GM12864 (cell line): Measurements from ENCODE around the gene LGMN.

Source experiments
- DNase-seq: peaks from one replicate; pipeline ENCODE4 v3.0.0-alpha.2; 2011; ENCODE audit warnings: low read depth
- H3K4me3 ChIP-seq: 2 replicates; pipeline ENCODE4 v1.5.1; 2011; ENCODE audit warnings: mild to moderate bottlenecking, low read depth, low read length, control low read depth
- TF ChIP-seq, protein P1 (sequence below): IDR thresholded peaks from 2 replicates; pipeline ENCODE4 v1.5.1; 2011; ENCODE audit warnings: low read depth, mild to moderate bottlenecking, moderate library complexity, low read length, control low read depth, inconsistent platforms; ENCODE audit errors: missing control alignments

The LGMN gene

DNA sequence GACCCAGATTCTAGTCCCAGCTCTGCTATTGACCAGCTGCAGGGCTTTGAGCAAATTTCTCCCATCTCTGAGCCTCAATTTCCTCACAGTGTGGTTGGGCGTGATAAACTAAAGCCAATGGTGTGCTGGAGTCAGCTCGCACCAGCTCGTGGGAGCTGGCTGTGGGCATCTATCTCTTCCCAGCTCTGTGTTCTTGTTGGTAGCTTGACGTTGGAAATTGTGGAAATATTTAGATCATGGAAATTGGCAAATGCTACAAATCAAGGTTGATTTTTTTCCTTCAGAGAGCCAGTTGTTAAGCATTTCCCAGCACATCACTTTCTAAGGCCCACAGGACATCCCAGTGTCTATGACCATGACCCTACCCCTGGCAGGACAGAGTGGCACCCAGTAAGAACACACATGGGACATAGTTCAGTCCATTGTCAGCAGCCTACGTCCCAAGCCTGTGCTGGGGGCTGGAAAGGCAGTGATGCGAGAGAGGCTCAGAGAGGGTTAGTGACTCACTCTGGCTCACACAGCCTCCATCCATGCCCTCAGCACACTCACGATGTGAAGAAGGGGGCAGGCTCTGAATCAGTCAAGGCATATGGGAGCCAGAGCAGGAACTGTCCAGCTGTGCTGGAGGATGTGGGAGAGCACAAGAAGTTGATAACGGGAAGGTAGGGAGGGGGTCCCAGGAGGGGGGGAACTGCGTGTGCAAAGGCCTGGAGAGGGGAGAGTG, 77.6 kb downstream of the LGMN start:
- TF ChIP-seq, protein P1, sequence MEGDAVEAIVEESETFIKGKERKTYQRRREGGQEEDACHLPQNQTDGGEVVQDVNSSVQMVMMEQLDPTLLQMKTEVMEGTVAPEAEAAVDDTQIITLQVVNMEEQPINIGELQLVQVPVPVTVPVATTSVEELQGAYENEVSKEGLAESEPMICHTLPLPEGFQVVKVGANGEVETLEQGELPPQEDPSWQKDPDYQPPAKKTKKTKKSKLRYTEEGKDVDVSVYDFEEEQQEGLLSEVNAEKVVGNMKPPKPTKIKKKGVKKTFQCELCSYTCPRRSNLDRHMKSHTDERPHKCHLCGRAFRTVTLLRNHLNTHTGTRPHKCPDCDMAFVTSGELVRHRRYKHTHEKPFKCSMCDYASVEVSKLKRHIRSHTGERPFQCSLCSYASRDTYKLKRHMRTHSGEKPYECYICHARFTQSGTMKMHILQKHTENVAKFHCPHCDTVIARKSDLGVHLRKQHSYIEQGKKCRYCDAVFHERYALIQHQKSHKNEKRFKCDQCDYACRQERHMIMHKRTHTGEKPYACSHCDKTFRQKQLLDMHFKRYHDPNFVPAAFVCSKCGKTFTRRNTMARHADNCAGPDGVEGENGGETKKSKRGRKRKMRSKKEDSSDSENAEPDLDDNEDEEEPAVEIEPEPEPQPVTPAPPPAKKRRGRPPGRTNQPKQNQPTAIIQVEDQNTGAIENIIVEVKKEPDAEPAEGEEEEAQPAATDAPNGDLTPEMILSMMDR = no peak
- no peak for DNase-seq
- no peak overlapping the region for H3K4me3 ChIP-seq

DNA sequence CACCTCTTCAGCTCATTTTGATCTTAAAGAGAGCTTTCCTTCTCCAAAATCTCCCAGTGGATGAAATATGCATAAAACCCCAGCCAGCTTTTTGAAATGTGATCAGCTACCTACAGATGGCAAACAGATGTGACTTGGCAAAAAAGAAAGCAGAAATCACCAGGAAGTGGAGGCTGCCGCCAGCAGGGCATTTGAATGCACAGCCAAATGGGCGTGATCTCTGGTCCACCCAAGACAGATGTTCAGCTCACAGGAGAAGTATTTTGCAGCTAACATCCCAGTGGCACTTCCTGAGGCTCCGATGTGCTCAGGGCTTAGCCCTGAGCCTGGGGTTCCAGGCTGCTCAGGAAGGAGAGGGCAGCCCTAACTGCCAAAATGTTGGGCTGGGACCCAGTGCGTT, 78.3 kb downstream of the LGMN start:
- no peak for DNase-seq
- TF ChIP-seq, protein P1 = peak; percentile 29
- no peak overlapping the region for H3K4me3 ChIP-seq

DNA sequence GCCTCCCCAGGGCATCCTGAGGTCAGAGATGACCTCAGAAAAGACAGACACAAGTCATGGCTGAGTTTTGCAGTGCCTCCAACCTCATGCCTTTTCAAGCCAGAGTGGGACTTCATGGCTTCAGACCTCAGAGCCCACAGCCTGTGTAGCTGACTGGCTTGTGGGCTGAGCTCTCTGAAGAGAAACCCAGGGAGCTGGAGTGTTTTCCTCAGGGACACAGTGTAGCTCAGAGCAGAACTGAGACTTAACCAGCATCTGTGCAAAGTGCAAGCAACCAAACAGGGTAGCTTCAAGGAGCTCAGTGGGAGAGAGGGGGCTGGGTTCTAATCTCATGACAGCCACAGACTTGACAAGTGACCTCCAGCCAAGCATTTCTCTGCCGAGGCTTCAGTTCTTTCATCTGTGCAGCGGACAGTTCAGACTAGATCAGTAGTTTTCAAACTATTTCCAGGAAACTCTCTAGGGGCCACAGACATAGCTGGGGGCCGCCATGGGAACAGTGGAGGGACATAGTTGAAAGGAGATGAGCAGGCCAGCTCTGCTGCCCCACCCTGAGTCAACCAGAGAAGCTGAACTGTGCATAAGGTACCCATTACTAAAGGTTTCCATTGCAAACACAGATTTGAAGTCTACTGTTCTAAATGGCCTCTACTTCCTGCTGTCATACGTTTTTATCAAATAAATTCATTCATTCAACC, 80.0 kb downstream of the LGMN start:
- DNase-seq = no peak
- TF ChIP-seq, protein P1 = no peak
- no peak overlapping the region for H3K4me3 ChIP-seq

DNA sequence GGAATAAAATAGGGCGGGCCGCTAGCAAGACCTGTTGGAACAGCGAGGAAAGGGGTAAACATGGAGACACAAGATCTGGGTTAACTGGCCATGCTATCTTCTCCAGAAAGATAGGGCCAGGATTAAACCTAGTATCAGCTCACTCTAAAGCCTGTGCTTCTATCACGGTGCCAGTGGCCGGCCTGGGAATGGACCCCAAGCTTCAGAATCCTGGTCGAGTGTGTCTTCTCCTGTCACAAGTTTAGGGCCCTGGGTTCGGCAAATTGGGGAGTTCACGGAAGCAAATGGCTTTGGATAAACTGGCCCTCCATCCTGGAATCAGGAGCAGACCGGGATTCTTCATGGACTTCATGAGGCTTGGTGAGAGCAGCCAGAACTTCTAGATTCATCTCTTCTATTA, 82.2 kb downstream of the LGMN start:
- TF ChIP-seq, protein P1 = no peak
- no peak overlapping the region for H3K4me3 ChIP-seq
- no peak for DNase-seq

DNA sequence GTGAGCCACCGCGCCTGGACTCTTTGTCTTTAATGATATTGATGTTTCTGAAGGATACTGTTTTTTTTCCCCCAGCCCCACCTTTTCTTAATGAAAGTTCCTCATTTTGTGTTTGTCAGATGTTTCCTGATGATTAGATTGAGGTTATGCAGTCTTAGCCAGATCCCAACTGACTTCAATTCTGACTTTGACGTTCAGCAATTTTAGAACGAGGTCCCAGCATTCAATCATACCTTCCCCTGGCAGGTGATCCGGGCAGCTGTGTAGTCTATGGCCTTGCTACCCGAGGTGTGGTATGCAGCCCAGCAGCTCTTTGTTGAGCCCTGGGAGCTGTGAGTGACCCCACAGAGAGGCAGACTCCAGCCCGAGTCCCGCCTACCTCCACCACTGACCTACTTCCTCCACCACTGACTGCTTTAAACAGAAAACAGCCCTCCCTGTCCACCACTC, 82.7 kb downstream of the LGMN start:
- H3K4me3 ChIP-seq = no peak overlapping the region
- no peak for DNase-seq
- TF ChIP-seq, protein P1 = no peak

DNA sequence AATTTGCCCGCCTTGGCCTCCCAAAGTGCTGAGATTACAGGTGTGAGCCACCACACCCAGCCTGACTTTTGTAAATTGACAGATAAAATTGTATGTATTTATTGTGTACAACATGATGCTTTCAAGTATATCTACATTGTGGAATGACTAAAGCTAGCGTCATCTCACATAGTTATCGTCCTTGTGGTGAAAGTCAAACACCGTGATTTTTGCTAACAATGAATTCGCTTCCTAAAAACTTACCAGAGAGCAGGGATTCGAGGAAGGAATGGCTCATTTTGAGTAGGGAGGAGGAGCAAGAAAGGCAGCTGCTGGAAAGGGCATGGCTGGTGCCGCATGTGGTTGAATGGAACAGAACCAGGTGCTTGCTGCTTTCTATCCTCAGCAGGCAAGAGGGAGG, 85.4 kb downstream of the LGMN start:
- no peak overlapping the region for H3K4me3 ChIP-seq
- DNase-seq = no peak
- TF ChIP-seq, protein P1 = no peak
